Peyer's patch (tissue), 4 donors: ENCODE measurements around the gene DNAL4.

Experiments used
- CTCF ChIP-seq, 6 experiments: fragments of 450-650 bp in 4 of 6; fragments of 200-600 bp in 2 of 6; sonication (generic) in 1 of 6; IDR thresholded peaks; one replicate each; pipeline ENCODE4 v1.5.1; 2017 to 2019; ENCODE audit warnings: antibody characterized with exemption in 6 of 6, mild to moderate bottlenecking in 3 of 6, moderate library complexity in 1 of 6
- POLR2A ChIP-seq, 2 donors: fragments of 450-650 bp; IDR thresholded peaks; one replicate each; pipeline ENCODE4 v1.5.1; 2017; ENCODE audit warnings: antibody characterized with exemption in 2 of 2, mild to moderate bottlenecking in 2 of 2, moderate library complexity in 2 of 2

- TF ChIP-seq CTCF (IDR thresholded peaks at IDR 0.05) (no peak), POLR2A (IDR thresholded peaks at IDR 0.05) (no peak)
Observed at GRCh38 chr22:38820020-38820419, 26.1 kb upstream of the DNAL4 start.
